Ishikawa (cell line): ENCODE results near the gene FBXL3.

Source experiments
- TCF12 ChIP-seq: IDR thresholded peaks from 2 replicates; pipeline ENCODE4 v1.6.1; 2012; ENCODE audit warnings: low read depth
- USF1 ChIP-seq: IDR thresholded peaks from 2 replicates; pipeline ENCODE4 v1.6.1; 2012

FBXL3 gene

GRCh38 chr13:76955661-76956060, 71.3 kb downstream of the FBXL3 start:
- no peak for TF ChIP-seq USF1
- TF ChIP-seq TCF12, result no peak
